ENCODE data around the gene LRRC57. TPM values are rescaled to one million over a fixed set of nuclear protein-coding genes. Genes with fewer than 3 reads are reported as not detected.

LRRC57 gene
- 21.7 and 22.8 TPM in 2 replicates for total RNA-seq

DNA sequence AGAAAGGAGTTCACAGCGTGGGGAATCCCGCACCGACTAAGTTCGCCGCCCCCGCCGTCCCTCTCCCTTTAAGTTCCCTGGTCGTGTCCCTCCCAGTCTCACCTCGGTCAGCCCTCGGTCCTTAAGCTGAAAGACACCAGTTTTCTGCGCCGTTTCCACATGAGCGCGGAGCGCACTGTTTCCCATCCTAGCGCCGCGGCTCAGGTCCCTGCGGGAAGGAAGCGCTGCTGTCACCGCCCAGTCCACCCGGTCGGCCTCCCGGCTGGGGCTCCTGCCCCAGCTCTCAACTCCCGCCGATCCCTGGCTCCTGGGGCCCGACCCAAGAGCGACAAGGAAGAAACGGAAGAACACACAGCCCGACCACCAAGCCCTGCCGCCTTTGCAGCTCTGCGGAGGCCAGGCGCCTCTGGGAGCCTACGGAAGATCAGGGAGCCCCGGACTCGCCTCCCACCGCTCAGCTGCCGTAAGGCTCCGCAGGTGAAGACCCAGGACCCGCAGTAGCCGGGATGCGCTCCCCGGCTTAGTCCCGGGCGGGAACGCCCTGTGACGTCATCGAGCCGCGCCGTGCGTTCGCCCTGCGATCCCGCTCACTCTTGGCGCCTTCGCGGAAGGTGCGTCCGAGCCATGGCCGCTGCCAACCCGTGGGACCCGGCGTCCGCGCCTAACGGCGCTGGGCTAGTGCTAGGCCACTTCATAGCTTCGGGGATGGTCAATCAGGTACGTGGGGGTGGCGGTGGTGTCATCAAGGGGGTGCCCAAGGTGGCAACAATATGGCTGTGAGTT lies at the start of gene LRRC57, which contains the start of gene HAUS2:
Gene LRRC57 (minus strand): TSS at position 545 of the 783 bp plus-strand sequence. CDS start 359 bp downstream, at position 186.
Gene HAUS2 (plus strand): TSS at position 590 of the 783 bp plus-strand sequence. CDS start 35 bp downstream, at position 625.

DNA sequence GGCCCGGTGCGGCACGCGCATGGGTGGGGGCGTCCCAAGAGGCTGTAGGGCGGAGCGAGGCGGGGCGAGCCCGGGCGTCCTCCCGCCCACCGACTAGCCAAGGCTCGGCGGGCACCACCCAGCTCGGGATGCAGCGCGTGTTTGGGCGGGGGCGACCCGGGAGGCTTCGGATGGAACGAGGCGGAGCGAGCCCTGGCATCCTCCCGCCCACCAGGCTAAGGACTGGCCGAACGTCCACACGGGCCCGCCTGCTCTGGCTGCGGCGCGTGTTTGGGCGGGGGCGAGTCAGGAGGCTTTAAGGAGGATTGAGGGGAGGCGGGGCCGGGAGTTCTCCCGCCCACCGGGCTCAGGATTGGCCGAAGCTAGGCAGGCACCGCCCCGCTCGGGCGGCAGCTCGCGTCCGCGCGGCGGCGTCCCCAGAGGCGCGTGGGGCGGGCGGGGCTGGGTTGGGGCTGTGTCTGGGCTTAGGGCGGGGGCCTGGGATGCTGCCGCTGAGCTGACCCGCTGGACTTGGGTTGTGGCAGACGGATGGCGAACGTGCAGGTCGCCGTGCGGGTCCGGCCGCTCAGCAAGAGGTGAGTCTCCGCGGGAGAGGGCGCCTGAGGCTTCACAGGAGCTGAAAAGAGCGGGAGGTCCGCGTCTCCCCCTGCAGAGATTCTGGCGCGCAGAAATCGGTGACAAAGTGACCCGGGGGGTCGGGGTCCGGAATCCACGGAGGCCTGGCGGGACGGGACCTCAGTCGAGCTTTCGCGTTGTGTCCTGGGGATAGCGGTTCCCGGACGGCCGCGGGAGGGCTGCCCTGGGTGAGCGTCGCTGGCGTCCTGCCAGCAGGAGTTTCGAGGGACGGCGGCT lies 26.8 kb upstream of the LRRC57 start, which contains the start of gene STARD9:
Gene STARD9 (plus strand): TSS at position 419 of the 852 bp plus-strand sequence. CDS start 110 bp downstream, at position 529.

DNA sequence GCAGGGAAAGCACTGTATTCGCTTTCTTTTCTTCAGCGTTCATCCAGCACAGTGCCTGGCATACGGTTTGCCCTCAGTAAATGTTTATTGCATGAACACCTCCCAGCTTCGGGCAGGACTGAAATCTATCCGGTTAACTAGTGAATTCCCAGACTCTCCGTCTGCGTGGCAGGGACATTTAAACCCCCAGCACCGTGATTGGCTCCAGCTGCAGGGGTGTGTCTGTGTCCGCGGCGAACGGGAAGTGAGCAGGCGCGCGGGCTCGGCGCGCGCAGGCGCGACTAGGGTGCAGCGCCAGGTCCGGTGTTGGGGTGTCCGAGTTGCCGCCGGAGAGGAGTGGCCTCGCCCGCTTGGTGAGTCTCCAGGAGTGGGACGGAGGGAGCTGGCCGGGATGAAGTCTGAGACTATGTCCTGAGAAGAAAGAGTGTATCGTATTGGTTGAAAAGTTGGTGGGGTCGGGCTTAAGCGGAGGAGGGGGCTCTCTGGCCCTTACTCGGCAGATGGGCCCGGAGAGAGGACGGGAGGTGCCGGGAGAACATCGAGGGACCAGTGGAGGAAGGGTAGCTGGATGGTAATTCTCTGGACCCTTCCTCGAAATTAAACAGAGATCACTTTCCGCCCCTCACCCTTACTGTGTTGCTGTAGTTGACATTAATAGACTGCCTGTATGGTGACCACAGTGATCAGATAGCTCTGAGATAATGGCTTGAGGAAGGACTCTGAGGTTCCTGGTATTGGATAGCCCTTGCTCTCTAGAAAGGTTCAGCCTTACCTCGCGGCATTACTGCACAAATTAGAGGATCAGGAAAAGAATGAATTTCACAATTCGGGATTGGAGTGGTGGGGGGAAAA lies 53.0 kb downstream of the LRRC57 start, which contains the start of gene SNAP23:
Gene SNAP23 (plus strand): TSS at position 274 of the 852 bp plus-strand sequence. CDS start 16,213 bp downstream, outside the sequence.

DNA sequence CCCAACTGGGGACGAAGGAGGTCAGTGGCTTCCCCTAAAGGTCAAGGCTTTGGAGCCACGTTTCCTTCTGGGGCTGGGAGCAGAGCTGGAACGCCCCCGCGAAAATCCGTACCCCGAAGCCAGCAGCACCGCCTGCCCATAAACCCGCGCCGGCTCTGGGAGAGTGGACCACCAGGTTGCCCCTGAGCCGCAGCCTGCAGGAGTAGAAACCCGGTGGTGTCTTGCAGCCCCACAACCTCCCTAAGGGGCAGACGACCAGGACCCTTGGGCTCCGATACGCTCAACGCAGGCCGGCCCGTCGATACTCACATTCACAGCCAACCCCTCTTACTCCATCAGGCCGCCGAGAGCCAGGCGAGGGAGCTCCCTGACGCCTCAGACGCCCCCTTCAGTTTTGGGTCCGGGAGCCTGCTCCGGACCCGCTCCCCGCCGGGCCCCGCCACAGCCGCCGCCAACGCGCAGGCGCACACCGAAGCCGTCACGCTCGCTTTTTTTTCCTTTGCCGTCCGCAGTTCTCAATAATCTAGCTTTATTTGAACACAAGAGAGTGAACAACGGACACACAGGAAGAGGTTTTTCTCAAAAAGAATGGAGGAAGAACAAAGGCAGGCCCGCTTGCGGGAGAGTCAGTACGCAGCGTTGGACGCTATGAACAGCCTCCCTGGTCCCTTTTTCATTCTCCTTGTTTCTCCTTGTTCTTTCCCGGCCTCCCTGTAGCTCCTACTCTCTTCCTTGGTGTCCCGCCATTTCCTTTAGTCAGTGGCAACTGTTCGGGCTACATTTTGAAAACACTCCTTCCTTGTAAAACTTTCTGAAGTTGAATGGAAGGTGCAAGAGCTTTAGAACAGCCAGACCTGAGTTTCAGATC lies 57.7 kb downstream of the LRRC57 start, which contains the start of gene ZNF106:
Gene ZNF106 (minus strand): TSS at position 471 of the 868 bp plus-strand sequence. CDS start 18,852 bp downstream, outside the sequence.

Other genes with a start within 250 kb of the LRRC57 start
- gene CAPN3, start 189.3 kb downstream of the LRRC57 start, total RNA-seq, result 2.0 and 5.1 TPM in 2 replicates
- gene ZNF106, start 57.7 kb downstream of the LRRC57 start, total RNA-seq, result 37.2 and 38.1 TPM in 2 replicates
- 68.6 and 109 TPM in 2 replicates for gene SNAP23, start 53.2 kb downstream of the LRRC57 start, total RNA-seq
- gene HAUS2, start within 50 bp of the LRRC57 start, total RNA-seq, result 18.1 and 35.9 TPM in 2 replicates
- 3.5 and 11.0 TPM in 2 replicates for gene STARD9, start 26.8 kb upstream of the LRRC57 start, total RNA-seq
- 7.3 and 12.2 TPM in 2 replicates for gene CDAN1, start 188.3 kb upstream of the LRRC57 start, total RNA-seq